IMR-90 (cell line): ENCODE data around the gene RMI1. TPM values are rescaled to one million over a fixed set of nuclear protein-coding genes. Genes with fewer than 3 reads are reported as not detected.

Source experiments
- ATAC-seq: fragments of 200-7000 bp; cut with Tn5 transposase; 2 replicates; pipeline ENCODE4 v1.9.1; 2020; ENCODE audit warnings: low read depth, mild to moderate bottlenecking, moderate library complexity
- BruUV-seq: library from RNA; stranded (reverse); fragments of 400-500 nt; replicated peaks from 2 replicates; lab custom pipeline; 2021; lab: Mats Ljungman, UMichigan
- CTCF ChIA-PET: fragments of 300-600 bp; formaldehyde crosslinking; extraction: SDS; loops from one replicate; lab custom pipeline; 2021; ENCODE audit warnings: antibody characterized with exemption; lab: Yijun Ruan, JAX
- POLR2A ChIA-PET: fragments of 300-600 bp; sonication (Branson Sonifier 250); formaldehyde crosslinking; loops from one replicate; lab custom pipeline; 2022; ENCODE audit warnings: antibody characterized with exemption; ENCODE audit not compliant: unreplicated experiment; lab: Charles Lee
- DNase-seq: peaks from one replicate; pipeline ENCODE4 v3.0.0; 2013
- H2AFZ ChIP-seq: replicated peaks from 2 replicates; pipeline ENCODE3; 2013; ENCODE audit warnings: low read length, mild to moderate bottlenecking; ENCODE audit not compliant: poor library complexity
- H2AK5ac ChIP-seq: 2 replicates; pipeline ENCODE4 v1.6.1; 2013; ENCODE audit warnings: low read depth, low read length, inconsistent platforms
- H2AK9ac ChIP-seq: replicated peaks from 2 replicates; pipeline ENCODE3; 2013; ENCODE audit warnings: mild to moderate bottlenecking, low read depth, low read length, moderate library complexity; ENCODE audit not compliant: poor library complexity
- H2BK120ac ChIP-seq: 2 replicates; pipeline ENCODE4 v1.6.1; 2013; ENCODE audit warnings: low read depth, low read length, inconsistent platforms
- H2BK15ac ChIP-seq: 3 replicates; pipeline ENCODE4 v1.6.1; 2013; ENCODE audit warnings: low read depth, low read length, inconsistent platforms
- H2BK20ac ChIP-seq: 2 replicates; pipeline ENCODE4 v1.6.1; 2013; ENCODE audit warnings: low read depth, mild to moderate bottlenecking, inconsistent platforms, low read length, moderate library complexity
- H2BK5ac ChIP-seq: 2 replicates; pipeline ENCODE4 v1.6.1; 2013; ENCODE audit warnings: mild to moderate bottlenecking, low read depth, low read length, inconsistent platforms; ENCODE audit not compliant: poor library complexity, severe bottlenecking
- H3K14ac ChIP-seq: replicated peaks from 2 replicates; pipeline ENCODE4 v1.6.1; 2013; ENCODE audit warnings: low read depth, low read length, inconsistent platforms
- H3K18ac ChIP-seq: 2 replicates; pipeline ENCODE4 v1.6.1; 2013; ENCODE audit warnings: low read depth, low read length, control low read depth
- H3K23ac ChIP-seq: 2 replicates; pipeline ENCODE4 v1.6.1; 2013; ENCODE audit warnings: low read depth, low read length, inconsistent platforms
- H3K27ac ChIP-seq: 2 replicates; pipeline ENCODE4 v1.5.1; 2013; ENCODE audit warnings: mild to moderate bottlenecking, control low read depth, low read length; ENCODE audit not compliant: insufficient read depth
- H3K27me3 ChIP-seq: 2 replicates; pipeline ENCODE4 v1.6.1; 2013; ENCODE audit warnings: low read length; ENCODE audit not compliant: control insufficient read depth, insufficient read depth
- H3K36me3 ChIP-seq: 2 replicates; pipeline ENCODE4 v1.6.1; 2013; ENCODE audit warnings: low read length, mixed read lengths; ENCODE audit not compliant: control insufficient read depth, insufficient read depth
- H3K4ac ChIP-seq: 2 replicates; pipeline ENCODE4 v1.6.1; 2013; ENCODE audit warnings: low read depth, low read length, inconsistent platforms
- H3K4me1 ChIP-seq: 2 replicates; pipeline ENCODE4 v1.6.1; 2013; ENCODE audit warnings: low read length, mixed read lengths; ENCODE audit not compliant: control insufficient read depth, insufficient read depth
- H3K4me2 ChIP-seq: 2 replicates; pipeline ENCODE4 v1.6.1; 2013; ENCODE audit warnings: low read depth, mild to moderate bottlenecking, control low read depth, low read length, moderate library complexity
- H3K4me3 ChIP-seq: 2 replicates; pipeline ENCODE4 v1.5.1; 2013; ENCODE audit warnings: low read depth, mild to moderate bottlenecking, control low read depth, low read length, moderate library complexity; ENCODE audit not compliant: insufficient read depth
- H3K56ac ChIP-seq: 2 replicates; pipeline ENCODE4 v1.6.1; 2013; ENCODE audit warnings: low read length, inconsistent platforms; ENCODE audit not compliant: insufficient read depth; ENCODE audit errors: extremely low read depth
- H3K79me1 ChIP-seq, 2 experiments: 2 replicates each; pipeline ENCODE4 v1.6.1; 2013; ENCODE audit warnings: low read length in 2 of 2, inconsistent platforms in 1 of 2, low read depth in 1 of 2
- H3K9ac ChIP-seq: 2 replicates; pipeline ENCODE4 v1.6.1; 2013; ENCODE audit warnings: low read depth, low read length, control low read depth
- H3K9me1 ChIP-seq: 2 replicates; pipeline ENCODE4 v1.6.1; 2013; ENCODE audit warnings: low read length, inconsistent platforms; ENCODE audit not compliant: insufficient read depth
- H3K9me3 ChIP-seq: 2 replicates; pipeline ENCODE4 v1.6.1; 2013; ENCODE audit warnings: low read length; ENCODE audit not compliant: control insufficient read depth, insufficient read depth
- H4K20me1 ChIP-seq: 2 replicates; pipeline ENCODE4 v1.6.1; 2013; ENCODE audit warnings: low read length, inconsistent platforms; ENCODE audit not compliant: insufficient read depth
- H4K5ac ChIP-seq: 2 replicates; pipeline ENCODE4 v1.6.1; 2013; ENCODE audit warnings: mild to moderate bottlenecking, low read depth, low read length, control low read depth
- H4K8ac ChIP-seq, 2 experiments: 2 replicates each; pipeline ENCODE4 v1.6.1; 2013; ENCODE audit warnings: low read depth in 2 of 2, low read length in 2 of 2, control low read depth in 1 of 2, inconsistent platforms in 1 of 2
- H4K91ac ChIP-seq: 2 replicates; pipeline ENCODE4 v1.6.1; 2013; ENCODE audit warnings: low read depth, low read length, inconsistent platforms; ENCODE audit not compliant: insufficient read depth
- BHLHE40 ChIP-seq: fragments of 150-350 bp; IDR thresholded peaks from 2 replicates; pipeline ENCODE4 v1.6.1; 2016; ENCODE audit warnings: mild to moderate bottlenecking, low read depth, low read length
- CHD1 ChIP-seq: IDR thresholded peaks from 2 replicates; pipeline ENCODE4 v1.6.1; 2012; ENCODE audit warnings: low read depth, low read length, improper control_type of control experiment
- FOS ChIP-seq: fragments of 150-350 bp; IDR thresholded peaks from 2 replicates; pipeline ENCODE4 v1.6.1; 2016; ENCODE audit warnings: low read depth, low read length
- MAFK ChIP-seq: IDR thresholded peaks from 2 replicates; pipeline ENCODE4 v1.6.1; 2012; ENCODE audit warnings: low read depth, low read length, improper control_type of control experiment
- MAZ ChIP-seq: IDR thresholded peaks from 2 replicates; pipeline ENCODE4 v1.6.1; 2012; ENCODE audit warnings: low read depth, mild to moderate bottlenecking, low read length, improper control_type of control experiment, moderate library complexity, borderline replicate concordance
- MXI1 ChIP-seq: IDR thresholded peaks from 2 replicates; pipeline ENCODE4 v1.6.1; 2012; ENCODE audit warnings: low read depth, mild to moderate bottlenecking, low read length, moderate library complexity, borderline replicate concordance
- NFE2L2 ChIP-seq: fragments of 150-350 bp; IDR thresholded peaks from 2 replicates; pipeline ENCODE4 v1.6.1; 2016; ENCODE audit warnings: low read depth, mild to moderate bottlenecking, low read length
- POLR2A ChIP-seq: IDR thresholded peaks from 2 replicates; pipeline ENCODE4 v1.6.1; 2012; ENCODE audit warnings: mild to moderate bottlenecking, low read depth, low read length
- RAD21 ChIP-seq: IDR thresholded peaks from 2 replicates; pipeline ENCODE4 v1.6.1; 2012; ENCODE audit warnings: low read length, improper control_type of control experiment
- RFX5 ChIP-seq: IDR thresholded peaks from 2 replicates; pipeline ENCODE4 v1.8.0; 2012; ENCODE audit warnings: low read depth, mild to moderate bottlenecking, low read length, moderate library complexity
- SMC3 ChIP-seq: fragments of 150-350 bp; IDR thresholded peaks from 2 replicates; pipeline ENCODE4 v1.6.1; 2016; ENCODE audit warnings: low read depth, mild to moderate bottlenecking, antibody characterized with exemption, low read length, moderate library complexity
- WGBS, 2 experiments: methylation state at CpG; one replicate each; pipeline versions ENCODE4 v1.1.5 to v1.1.7; 2013; ENCODE audit warnings: missing lambda C conversion rate in 2 of 2; ENCODE audit not compliant: insufficient read length in 1 of 2; ENCODE audit errors: extremely low coverage in 2 of 2; 5-methylcytosine and 5-hydroxymethylcytosine counted together
- dilution Hi-C: fragments of 300-500 bp; cut with HindIII; formaldehyde crosslinking; loops from one replicate; pipeline ENCODE4 v1.14.3; 2018; ENCODE audit warnings: low sequenced_read_pairs; ENCODE audit not compliant: unreplicated experiment
- in situ Hi-C: fragments of 300-500 bp; cut with MboI; formaldehyde crosslinking; loops from 3 replicates; pipeline ENCODE4 v1.14.3; 2019; ENCODE audit warnings: low sequenced_read_pairs, inconsistent platforms, mixed read lengths
- intact Hi-C: fragments of 100-400 bp; cut with micrococcal nuclease; formaldehyde crosslinking; loops from 2 replicates; pipeline ENCODE4 v1.10.0; 2022
- polyA plus RNA-seq, 3 experiments: library from polyadenylated mRNA; depleted of rRNA; stranded (reverse); fragments of >200 nt; gene quantifications; 2 replicates each; pipeline ENCODE4 v1.2.3, GENCODE V29; 2012; ENCODE audit warnings: low replicate concordance in 1 of 3
- total RNA-seq: library from RNA; depleted of rRNA; stranded (reverse); fragments of >200 nt; gene quantifications from 2 replicates; pipeline ENCODE4 v1.2.3, GENCODE V29; 2012
- TF ChIP-seq, protein P1 (sequence below): conservative IDR thresholded peaks from 2 replicates; pipeline ENCODE4 v1.5.1; 2012; ENCODE audit warnings: mild to moderate bottlenecking, low read depth, low read length, improper control_type of control experiment
- TF ChIP-seq, protein P2 (sequence below): fragments of 150-350 bp; IDR thresholded peaks from 2 replicates; pipeline ENCODE4 v1.6.1; 2016; ENCODE audit warnings: low read depth, mild to moderate bottlenecking, low read length, moderate library complexity, borderline replicate concordance
- TF ChIP-seq, protein P3 (sequence below): fragments of 150-350 bp; IDR thresholded peaks from 2 replicates; pipeline ENCODE4 v1.6.1; 2017; ENCODE audit warnings: mild to moderate bottlenecking, antibody characterized with exemption, low read length, low read depth

Gene RMI1
- total and polyA plus RNA-seq, 2 of the 4 experiments (the other 2 are of a cell fraction): 4.4 to 6.8 TPM

DNA sequence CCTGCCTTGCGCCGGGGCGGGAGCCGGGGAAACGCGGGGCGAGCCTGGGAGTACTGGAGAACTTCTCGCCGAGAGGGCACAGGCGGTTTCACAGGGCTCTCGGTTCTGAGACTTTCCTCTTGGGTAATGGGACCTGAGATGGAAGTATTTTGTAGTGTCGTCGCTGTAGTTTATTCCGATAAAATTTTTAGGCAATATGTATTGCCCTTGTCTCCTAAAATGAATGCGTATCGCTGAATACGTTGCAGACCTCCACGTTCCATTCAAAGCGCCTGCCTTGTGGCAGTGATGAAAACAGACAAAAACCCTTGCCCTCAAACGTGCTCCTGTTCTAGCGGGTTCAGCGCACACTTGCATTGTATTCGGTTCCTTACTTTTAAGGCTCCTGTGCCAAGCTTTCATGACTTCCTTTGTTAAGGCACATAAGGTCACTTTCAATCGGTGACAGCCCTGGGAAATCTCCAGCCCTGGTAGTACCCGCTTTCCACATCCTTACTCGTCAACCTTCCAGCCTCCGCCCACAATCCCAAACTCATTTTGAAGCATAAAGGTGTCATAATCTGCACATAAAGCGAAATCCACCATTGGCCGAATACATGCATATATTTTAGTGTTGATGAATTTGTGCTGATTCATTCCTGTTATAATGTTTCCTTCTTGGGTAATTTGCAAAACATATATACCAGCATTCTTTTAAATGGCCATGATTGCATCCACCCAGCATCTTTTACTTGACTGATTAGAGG lies 694 bp downstream of the RMI1 start:
- peaks cover 3% of the 10 kb centered on the region; the same call in 1 of the 2 replicates for H3K36me3 ChIP-seq
- dilution Hi-C loops (no loop called here), intact Hi-C loops (loop anchor here (2.0 to 10.0 kb wide), 2 partner anchors 190 to 276 kb away; partner anchors contain the start of gene UBQLN1), in situ Hi-C loops (no loop called here)
- peak overlapping the region; percentile 26; the same call in 1 of the 2 replicates for H2AK5ac ChIP-seq
- no peaks in the 10 kb centered on the region for H3K9me1 ChIP-seq
- ATAC-seq (peak; percentile 6), DNase-seq (peak; percentile 35)
- H4K8ac ChIP-seq: peak overlapping the region; percentile 15 to 18
- peak overlapping the region; percentile 86 for H2BK5ac ChIP-seq
- peak overlapping the region; percentile 62 for H3K4ac ChIP-seq
- TF ChIP-seq POLR2A: no peak
- no peak for TF ChIP-seq CHD1
- no peak for TF ChIP-seq MXI1
- no peak for TF ChIP-seq MAZ
- peak; percentile 55 for TF ChIP-seq NFE2L2
- TF ChIP-seq RFX5: no peak
- no peak for TF ChIP-seq SMC3
- peak; percentile 45; the same call in 1 of the 2 replicates for TF ChIP-seq MAFK
- TF ChIP-seq, protein P1, sequence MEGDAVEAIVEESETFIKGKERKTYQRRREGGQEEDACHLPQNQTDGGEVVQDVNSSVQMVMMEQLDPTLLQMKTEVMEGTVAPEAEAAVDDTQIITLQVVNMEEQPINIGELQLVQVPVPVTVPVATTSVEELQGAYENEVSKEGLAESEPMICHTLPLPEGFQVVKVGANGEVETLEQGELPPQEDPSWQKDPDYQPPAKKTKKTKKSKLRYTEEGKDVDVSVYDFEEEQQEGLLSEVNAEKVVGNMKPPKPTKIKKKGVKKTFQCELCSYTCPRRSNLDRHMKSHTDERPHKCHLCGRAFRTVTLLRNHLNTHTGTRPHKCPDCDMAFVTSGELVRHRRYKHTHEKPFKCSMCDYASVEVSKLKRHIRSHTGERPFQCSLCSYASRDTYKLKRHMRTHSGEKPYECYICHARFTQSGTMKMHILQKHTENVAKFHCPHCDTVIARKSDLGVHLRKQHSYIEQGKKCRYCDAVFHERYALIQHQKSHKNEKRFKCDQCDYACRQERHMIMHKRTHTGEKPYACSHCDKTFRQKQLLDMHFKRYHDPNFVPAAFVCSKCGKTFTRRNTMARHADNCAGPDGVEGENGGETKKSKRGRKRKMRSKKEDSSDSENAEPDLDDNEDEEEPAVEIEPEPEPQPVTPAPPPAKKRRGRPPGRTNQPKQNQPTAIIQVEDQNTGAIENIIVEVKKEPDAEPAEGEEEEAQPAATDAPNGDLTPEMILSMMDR: no peak
- TF ChIP-seq, protein P2, sequence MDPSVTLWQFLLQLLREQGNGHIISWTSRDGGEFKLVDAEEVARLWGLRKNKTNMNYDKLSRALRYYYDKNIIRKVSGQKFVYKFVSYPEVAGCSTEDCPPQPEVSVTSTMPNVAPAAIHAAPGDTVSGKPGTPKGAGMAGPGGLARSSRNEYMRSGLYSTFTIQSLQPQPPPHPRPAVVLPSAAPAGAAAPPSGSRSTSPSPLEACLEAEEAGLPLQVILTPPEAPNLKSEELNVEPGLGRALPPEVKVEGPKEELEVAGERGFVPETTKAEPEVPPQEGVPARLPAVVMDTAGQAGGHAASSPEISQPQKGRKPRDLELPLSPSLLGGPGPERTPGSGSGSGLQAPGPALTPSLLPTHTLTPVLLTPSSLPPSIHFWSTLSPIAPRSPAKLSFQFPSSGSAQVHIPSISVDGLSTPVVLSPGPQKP: no peak
- no peak for TF ChIP-seq BHLHE40
- TF ChIP-seq, protein P3, sequence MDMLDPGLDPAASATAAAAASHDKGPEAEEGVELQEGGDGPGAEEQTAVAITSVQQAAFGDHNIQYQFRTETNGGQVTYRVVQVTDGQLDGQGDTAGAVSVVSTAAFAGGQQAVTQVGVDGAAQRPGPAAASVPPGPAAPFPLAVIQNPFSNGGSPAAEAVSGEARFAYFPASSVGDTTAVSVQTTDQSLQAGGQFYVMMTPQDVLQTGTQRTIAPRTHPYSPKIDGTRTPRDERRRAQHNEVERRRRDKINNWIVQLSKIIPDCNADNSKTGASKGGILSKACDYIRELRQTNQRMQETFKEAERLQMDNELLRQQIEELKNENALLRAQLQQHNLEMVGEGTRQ: no peak
- no peak for TF ChIP-seq RAD21
- TF ChIP-seq FOS: no peak
- H2BK20ac ChIP-seq: 0 out of 2 replicates have a peak overlapping the region, but pooled peaks have one; percentile 11
- H3K14ac ChIP-seq: peak overlapping the region; percentile 65
- peak overlapping the region; percentile 85 for H3K9ac ChIP-seq
- H3K56ac ChIP-seq: peak overlapping the region; percentile 82
- peaks cover 0 to 8% of the 10 kb centered on the region in 2 experiments; a peak in 2 of 4 replicates for H3K79me1 ChIP-seq
- peaks cover 36% of the 10 kb centered on the region for H4K20me1 ChIP-seq
- ChIA-PET CTCF (no interaction called here), POLR2A (no interaction called here)
- peak overlapping the region; percentile 95 for H2AFZ ChIP-seq
- 1% methylated on average over 10 of the region's 29 CpGs; no CpG with 5 or more reads in 1 of the 2 experiments for WGBS, 2 experiments
- no peaks in the 10 kb centered on the region for H3K4me1 ChIP-seq
- peak overlapping the region; percentile 92 for H3K27ac ChIP-seq
- peak overlapping the region; percentile 54 for H4K91ac ChIP-seq
- H3K4me3 ChIP-seq: peak overlapping the region; percentile 88
- peak overlapping the region; percentile 6; the same call in 1 of the 2 replicates for H4K5ac ChIP-seq
- H2BK15ac ChIP-seq: no peak overlapping the region
- no peaks in the 10 kb centered on the region for H3K9me3 ChIP-seq
- H3K27me3 ChIP-seq: no peaks in the 10 kb centered on the region
- peak overlapping the region; percentile 81 for H3K4me2 ChIP-seq
- peak overlapping the region; percentile 93 for H2AK9ac ChIP-seq
- H3K18ac ChIP-seq: peak overlapping the region; percentile 19
- peak overlapping the region; percentile 67 for H3K23ac ChIP-seq
- H2BK120ac ChIP-seq: peak overlapping the region; percentile 29
- no TSS peak for BruUV-seq
